GM20431 (cell line): ENCODE measurements around the gene CD81.
"Not testable (repeated sequence)": the region's sequence is repeated elsewhere in the genome, so short reads cannot be mapped to it uniquely, and the experiment has no call there.

Experiments used
- in situ Hi-C: fragments of 300-500 bp; cut with MseI, MboI; formaldehyde crosslinking; loops from one replicate; pipeline ENCODE4 v1.15.0; 2020; ENCODE audit warnings: low sequenced_read_pairs; ENCODE audit not compliant: unreplicated experiment

CD81 gene, protein sequence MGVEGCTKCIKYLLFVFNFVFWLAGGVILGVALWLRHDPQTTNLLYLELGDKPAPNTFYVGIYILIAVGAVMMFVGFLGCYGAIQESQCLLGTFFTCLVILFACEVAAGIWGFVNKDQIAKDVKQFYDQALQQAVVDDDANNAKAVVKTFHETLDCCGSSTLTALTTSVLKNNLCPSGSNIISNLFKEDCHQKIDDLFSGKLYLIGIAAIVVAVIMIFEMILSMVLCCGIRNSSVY

GRCh38 chr11:2376751-2377451 lies at the start of gene CD81:
Gene CD81, plus strand, starts transcription at chr11:2377310. Its CDS starts 240 bp downstream, at chr11:2377550.
- in situ Hi-C loops = no loop called here

- in situ Hi-C loops = no loop called here
These were observed 49.1 kb upstream of the CD81 start for GRCh38 chr11:2328021-2328420.

- in situ Hi-C loops = no loop called here
These were observed 48.3 kb upstream of the CD81 start for GRCh38 chr11:2328656-2329354.

DNA sequence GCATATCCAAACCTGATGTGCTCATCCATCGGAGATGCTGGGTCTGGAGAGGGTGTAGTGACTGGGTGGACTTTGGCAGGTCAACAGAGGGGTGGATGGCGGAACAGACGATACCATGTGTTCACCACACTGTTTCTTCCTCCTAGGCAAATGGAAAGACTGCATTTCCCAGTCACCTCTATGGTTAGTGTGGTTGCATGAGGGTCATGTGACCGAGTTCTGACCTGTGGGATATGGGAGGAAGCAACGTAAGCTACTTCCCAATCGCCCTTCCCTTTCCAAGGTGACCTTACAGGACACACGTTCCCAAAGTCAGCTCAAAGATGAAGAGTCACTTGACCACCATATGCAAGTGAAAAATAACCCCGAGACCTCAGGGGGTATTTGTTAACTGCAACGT lies 47.6 kb upstream of the CD81 start:
- in situ Hi-C loops = no loop called here

- in situ Hi-C loops = no loop called here
These were observed 46.4 kb upstream of the CD81 start for GRCh38 chr11:2330696-2331095.

DNA sequence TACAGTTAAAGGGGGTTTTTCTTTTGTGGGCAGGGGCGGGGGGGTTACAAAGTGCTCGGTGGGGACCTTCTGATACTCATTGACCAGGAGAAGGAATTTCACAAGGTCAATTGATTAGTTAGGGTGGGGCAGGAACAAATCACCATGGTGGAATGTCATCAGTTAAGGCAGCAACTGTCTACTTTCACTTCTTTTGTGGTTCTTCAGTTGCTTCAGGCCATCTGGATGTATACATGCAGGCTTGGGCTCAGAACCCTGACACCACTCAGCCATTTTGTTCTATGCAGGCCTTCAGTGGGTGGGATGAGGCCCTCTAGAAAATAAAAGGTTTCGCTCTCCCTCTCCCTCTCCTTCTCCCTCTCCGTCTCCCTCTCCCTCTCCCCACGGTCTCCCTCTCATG lies 45.7 kb upstream of the CD81 start:
- in situ Hi-C loops = no loop called here

- in situ Hi-C loops = not testable (repeated sequence)
These were observed 44.5 kb upstream of the CD81 start for GRCh38 chr11:2332569-2332968.

DNA sequence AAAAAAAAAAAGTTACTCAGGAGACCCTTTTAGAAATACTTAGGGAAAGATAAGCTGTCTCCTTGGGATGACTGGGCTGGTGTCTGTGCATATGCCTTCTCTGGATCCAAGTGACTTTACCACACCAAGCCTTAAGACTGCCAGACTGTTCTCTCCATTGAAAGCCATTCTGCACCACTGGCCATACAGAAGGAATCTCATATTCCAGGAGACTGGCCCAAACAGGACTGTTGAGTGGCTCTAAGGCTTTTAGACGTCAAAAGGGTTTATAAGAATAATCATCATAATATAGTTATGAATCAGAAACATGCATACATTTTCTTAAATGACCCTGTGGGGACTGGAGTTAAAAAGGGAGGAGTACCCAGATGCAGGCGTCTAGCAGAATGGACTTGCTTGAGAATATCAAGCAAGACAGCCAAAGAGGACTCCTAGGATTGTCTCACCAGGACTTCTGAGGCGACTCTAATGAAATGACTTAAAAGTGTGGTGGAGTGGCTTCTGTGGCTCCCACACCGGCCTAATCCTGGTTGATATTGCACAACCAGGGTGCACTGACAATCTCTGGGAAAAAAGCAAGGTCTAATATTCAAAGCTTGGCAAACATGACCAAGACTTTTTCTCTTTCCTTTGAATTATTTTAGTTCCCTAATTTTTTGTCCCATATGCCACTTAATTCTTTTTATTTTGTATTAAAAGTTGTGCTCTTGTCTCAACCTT lies 43.5 kb upstream of the CD81 start:
- in situ Hi-C loops = not testable (repeated sequence)

DNA sequence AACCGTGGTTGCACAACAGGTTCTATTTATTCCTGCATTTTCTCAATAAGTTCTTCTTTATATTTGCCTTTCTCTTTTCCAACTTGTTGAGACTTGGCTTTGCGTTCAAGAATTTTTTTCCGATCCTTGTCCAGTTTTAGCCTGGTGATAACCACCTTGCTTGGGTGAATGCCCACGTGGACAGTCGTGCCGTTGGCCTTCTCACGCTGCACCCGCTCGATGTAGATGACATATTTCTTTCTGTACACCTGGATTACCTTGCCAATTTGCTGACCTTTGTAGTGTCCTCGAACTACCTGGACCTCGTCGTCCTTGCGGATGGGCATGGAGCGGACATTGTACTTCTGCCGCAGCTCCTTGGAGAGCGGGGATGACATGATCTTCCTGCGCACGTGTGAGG lies 41.8 kb upstream of the CD81 start:
- in situ Hi-C loops = not testable (repeated sequence)

DNA sequence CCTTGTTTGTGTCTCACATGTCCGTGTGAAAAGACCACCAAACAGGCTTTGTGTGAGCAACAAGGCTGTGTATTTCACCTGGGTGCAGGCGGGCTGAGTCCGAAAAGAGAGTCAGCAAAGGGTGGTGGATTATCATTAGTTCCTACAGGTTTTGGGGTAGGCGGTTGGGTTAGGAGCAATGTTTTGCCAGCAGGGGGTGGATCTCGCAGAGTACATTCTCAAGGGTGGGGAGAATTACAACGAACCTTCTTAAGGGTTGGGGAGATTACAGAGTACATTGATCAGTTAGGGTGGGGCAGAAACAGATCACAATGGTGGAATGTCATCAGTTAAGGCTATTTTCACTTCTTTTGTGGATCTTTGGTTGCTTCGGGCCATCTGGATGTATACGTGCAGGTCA lies 38.4 kb upstream of the CD81 start:
- in situ Hi-C loops = not testable (repeated sequence)

GRCh38 chr11:2342557-2342956 lies 34.6 kb upstream of the CD81 start:
- in situ Hi-C loops = no loop called here

GRCh38 chr11:2342981-2343380 lies 34.1 kb upstream of the CD81 start:
- in situ Hi-C loops = no loop called here

- in situ Hi-C loops = no loop called here
These were observed 33.6 kb upstream of the CD81 start for GRCh38 chr11:2343502-2343901.

- in situ Hi-C loops = no loop called here
These were observed 32.1 kb upstream of the CD81 start for GRCh38 chr11:2345050-2345449.

GRCh38 chr11:2346014-2346413 lies 31.1 kb upstream of the CD81 start:
- in situ Hi-C loops = no loop called here

- in situ Hi-C loops = no loop called here
These were observed 30.4 kb upstream of the CD81 start for GRCh38 chr11:2346586-2347307.

DNA sequence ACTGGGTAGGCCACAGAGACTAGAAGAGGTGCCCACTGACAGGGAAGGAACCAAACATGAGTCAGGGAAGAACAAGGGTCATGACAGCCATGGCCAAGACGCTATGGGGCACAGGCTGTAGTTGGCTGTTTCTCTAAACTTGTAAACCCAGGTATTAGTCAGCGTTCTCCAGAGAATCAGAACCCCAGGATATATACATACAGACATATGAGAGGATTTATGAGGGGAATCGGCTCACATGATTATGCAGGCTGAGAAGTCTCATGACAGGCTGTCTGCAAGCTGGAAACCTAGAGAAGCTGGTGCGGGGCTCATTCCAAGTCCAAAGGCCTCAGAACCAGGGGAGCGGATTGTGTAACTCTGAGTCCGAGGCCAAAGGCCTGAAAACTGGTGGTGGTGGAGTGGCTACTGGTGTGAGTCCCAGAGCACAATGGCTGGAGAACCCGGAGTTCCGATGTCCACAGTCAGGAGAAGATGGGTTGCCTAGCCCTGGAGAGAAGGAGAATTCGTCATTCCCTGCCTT lies 29.7 kb upstream of the CD81 start:
- in situ Hi-C loops = no loop called here

DNA sequence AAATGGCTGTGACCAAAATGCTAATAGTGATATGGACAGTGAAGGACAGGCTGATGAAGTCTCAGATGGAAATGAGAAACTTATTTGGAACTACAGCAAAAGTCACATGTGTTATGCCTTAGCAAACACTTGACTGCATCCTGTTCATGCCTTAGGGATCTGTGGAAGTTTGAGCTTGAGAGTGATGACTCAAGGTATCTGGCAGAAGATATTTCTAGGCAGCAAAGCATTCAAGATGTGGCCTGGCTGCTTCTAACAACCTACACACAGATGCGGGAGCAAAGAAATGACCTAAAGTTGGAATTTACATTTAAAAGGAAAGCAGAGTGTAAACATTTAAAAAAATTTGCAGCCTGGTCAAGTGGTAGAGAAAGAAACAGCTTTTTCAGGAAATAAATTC lies 28.1 kb upstream of the CD81 start:
- in situ Hi-C loops = no loop called here

GRCh38 chr11:2351701-2352100 lies 25.4 kb upstream of the CD81 start:
- in situ Hi-C loops = no loop called here

GRCh38 chr11:2352420-2352819 lies 24.7 kb upstream of the CD81 start:
- in situ Hi-C loops = no loop called here
